Lung (tissue), 12 donors: ENCODE measurements around the gene NOS3. TPM values are rescaled to one million over a fixed set of nuclear protein-coding genes. Genes with fewer than 3 reads are reported as not detected.

Experiments
- ATAC-seq: fragments of 200-7000 bp; cut with Tn5 transposase; one replicate; pipeline ENCODE4 v1.9.1; 2020; ENCODE audit warnings: moderate number of reproducible peaks; ENCODE audit not compliant: insufficient read depth, low FRiP score
- DNase-seq, 3 donors: peaks; one replicate each; pipeline ENCODE4 v3.0.0-alpha.2; 2013 to 2017
- H3K27ac ChIP-seq, 2 donors: one replicate each; pipeline ENCODE4 v1.5.1; 2013; ENCODE audit warnings: mild to moderate bottlenecking in 2 of 2, moderate library complexity in 2 of 2, control low read depth in 1 of 2, inconsistent platforms in 1 of 2, low read depth in 1 of 2, low read length in 1 of 2
- H3K27me3 ChIP-seq, 3 donors: one replicate each; pipeline ENCODE4 v1.5.1; 2013; ENCODE audit warnings: low read length in 2 of 3; ENCODE audit not compliant: control insufficient read depth in 3 of 3, insufficient read depth in 3 of 3
- H3K36me3 ChIP-seq, 4 donors: one replicate each; pipeline ENCODE4 v1.5.1; 2013; ENCODE audit warnings: low read length in 4 of 4, mild to moderate bottlenecking in 1 of 4, moderate library complexity in 1 of 4; ENCODE audit not compliant: control insufficient read depth in 4 of 4, insufficient read depth in 4 of 4
- H3K4me1 ChIP-seq, 5 donors: one replicate each; pipeline ENCODE4 v1.5.1; 2013; ENCODE audit warnings: low read length in 5 of 5, mild to moderate bottlenecking in 2 of 5, moderate library complexity in 1 of 5; ENCODE audit not compliant: control insufficient read depth in 5 of 5, insufficient read depth in 5 of 5
- H3K4me3 ChIP-seq: one replicate; pipeline ENCODE4 v1.5.1; 2013; ENCODE audit warnings: mild to moderate bottlenecking, control low read depth, moderate library complexity
- H3K9ac ChIP-seq, 2 donors: one replicate each; pipeline ENCODE4 v1.5.1; 2013; ENCODE audit warnings: low read length in 2 of 2, control low read depth in 1 of 2; ENCODE audit not compliant: insufficient read depth in 1 of 2
- H3K9me3 ChIP-seq, 4 donors: one replicate each; pipeline ENCODE4 v1.5.1; 2013; ENCODE audit warnings: low read length in 3 of 4, mild to moderate bottlenecking in 1 of 4, moderate library complexity in 1 of 4; ENCODE audit not compliant: control insufficient read depth in 4 of 4, insufficient read depth in 3 of 4
- CTCF ChIP-seq: IDR thresholded peaks from 2 replicates; pipeline ENCODE4 v1.5.1; 2012; ENCODE audit warnings: mild to moderate bottlenecking; ENCODE audit errors: control extremely low read depth, extremely low read depth
- WGBS, 2 donors: extraction: QIAGEN DNeasy Blood & Tissue Kit; methylation state at CpG; one replicate each; pipeline ENCODE4 v1.1.7; 2013; 5-methylcytosine and 5-hydroxymethylcytosine counted together
- polyA plus RNA-seq, 2 donors: library from polyadenylated mRNA; stranded (reverse); fragments of 200-250 nt; gene quantifications; one replicate each; pipeline ENCODE4 v1.2.1, GENCODE V29; 2013
- total RNA-seq, 2 donors: library from RNA; depleted of rRNA in 1 of 2; stranded (reverse); fragments of >200 nt in 1 of 2; gene quantifications; one replicate each; pipeline ENCODE4 v1.2.1, GENCODE V29; 2014 to 2021
- donor health status: control.
- donor health status: control.
- donor health status: Bipolar disorder and iron deficiency.
- donor health status: healthy.
- donor health status: DM: yes; HTN: yes; CAD: no.

Gene NOS3
- total and polyA plus RNA-seq, 4 donors: 9.3 to 31.0 (median 11.9) TPM

GRCh38 chr7:151057989-151058780 lies 67.4 kb downstream of the NOS3 start:
- ATAC-seq: peak; percentile 87
- H3K4me1 ChIP-seq: peaks cover 12 to 44% (median 26%) of the 10 kb centered on the region in 5 donors
- H3K4me3 ChIP-seq: peak overlapping the region; percentile 42
- DNase-seq: peak; percentile 99 to 100 (median 100)
- peak overlapping the region; percentile 42 to 93 for H3K9ac ChIP-seq
- WGBS, 2 donors: 1% methylated on average over 46 of the region's 46 CpGs
- no peaks in the 10 kb centered on the region for H3K27me3 ChIP-seq
- no peak for TF ChIP-seq CTCF
- peaks cover 0 to 5% (median 0%) of the 10 kb centered on the region in 4 donors for H3K36me3 ChIP-seq
- peak overlapping the region; percentile 96 for H3K27ac ChIP-seq
- no peaks in the 10 kb centered on the region for H3K9me3 ChIP-seq

- no peaks in the 10 kb centered on the region for H3K27me3 ChIP-seq
- TF ChIP-seq CTCF: no peak
- H3K9ac ChIP-seq: peak overlapping the region; percentile 42 to 93
- H3K36me3 ChIP-seq: peaks cover 0 to 5% (median 0%) of the 10 kb centered on the region in 4 donors
- no peak for DNase-seq
- 7 to 8% methylated on average over 18 of the region's 18 CpGs for WGBS, 2 donors
- no peak for ATAC-seq
- H3K9me3 ChIP-seq: no peaks in the 10 kb centered on the region
- H3K4me1 ChIP-seq: peaks cover 12 to 44% (median 26%) of the 10 kb centered on the region in 5 donors
- H3K27ac ChIP-seq: peak overlapping the region; percentile 96
- H3K4me3 ChIP-seq: peak overlapping the region; percentile 30
Measured at GRCh38 chr7:151058781-151059366, 68.1 kb downstream of the NOS3 start.

GRCh38 chr7:151059367-151060112 lies 68.7 kb downstream of the NOS3 start, which contains the start of gene SLC4A2:
Gene SLC4A2, plus strand, starts transcription at chr7:151059589. Its CDS starts 2,399 bp downstream, at chr7:151061988.
- no peak for TF ChIP-seq CTCF
- no peaks in the 10 kb centered on the region for H3K9me3 ChIP-seq
- no peaks in the 10 kb centered on the region for H3K27me3 ChIP-seq
- ATAC-seq (peak; percentile 55), DNase-seq (peak; percentile 86 to 92 (median 88))
- H3K4me1 ChIP-seq: peaks cover 12 to 44% (median 26%) of the 10 kb centered on the region in 5 donors
- H3K9ac ChIP-seq: peak within 1 kb of the TSS; percentile 42 to 93
- peak within 1 kb of the TSS; percentile 96 for H3K27ac ChIP-seq
- peak within 1 kb of the TSS; percentile 63 for H3K4me3 ChIP-seq
- H3K36me3 ChIP-seq: peaks cover 0 to 7% (median 3%) of the 10 kb centered on the region in 4 donors
- 1% methylated on average over 44 to 75 of the region's 75 CpGs for WGBS, 2 donors
